Upper lobe of left lung (tissue), 6 donors: ENCODE data around the gene MAB21L3. TPM values are rescaled to one million over a fixed set of nuclear protein-coding genes. Genes with fewer than 3 reads are reported as not detected.

Experiments
- ATAC-seq, 2 donors: fragments of 200-7000 bp; cut with Tn5 transposase; one replicate each; pipeline ENCODE4 v1.9.1; 2022; ENCODE audit warnings: mild to moderate bottlenecking in 2 of 2, moderate library complexity in 2 of 2; ENCODE audit not compliant: low FRiP score in 2 of 2
- DNase-seq, 2 donors: peaks; one replicate each; pipeline ENCODE4 v3.0.0-alpha.2; 2019 to 2020
- H3K27ac ChIP-seq, 4 donors: fragments of 200-600 bp; sonication (generic); one replicate each; pipeline ENCODE4 v1.5.1; 2016 to 2019
- H3K27me3 ChIP-seq, 4 donors: fragments of 200-600 bp; sonication (generic); one replicate each; pipeline ENCODE4 v1.5.1; 2017 to 2019
- H3K36me3 ChIP-seq, 4 donors: fragments of 200-600 bp; sonication (generic); one replicate each; pipeline ENCODE4 v1.5.1; 2016 to 2019
- H3K4me1 ChIP-seq, 4 donors: fragments of 200-600 bp; sonication (generic); one replicate each; pipeline ENCODE4 v1.5.1; 2018 to 2019
- H3K4me3 ChIP-seq, 4 donors: fragments of 200-600 bp; sonication (generic); one replicate each; pipeline ENCODE4 v1.5.1; 2017 to 2019; ENCODE audit warnings: mild to moderate bottlenecking in 2 of 4, moderate library complexity in 1 of 4
- H3K9me3 ChIP-seq, 4 donors: fragments of 200-600 bp; sonication (generic); one replicate each; pipeline ENCODE4 v1.5.1; 2018 to 2019
- EP300 ChIP-seq, 4 donors: sonication (generic); formaldehyde crosslinking; IDR thresholded peaks; one replicate each; pipeline ENCODE4 v1.5.1; 2017; ENCODE audit warnings: antibody characterized with exemption in 4 of 4, control low read depth in 2 of 4
- POLR2A ChIP-seq, 4 donors: fragments of 450-650 bp; IDR thresholded peaks; one replicate each; pipeline ENCODE4 v1.5.1; 2016 to 2017; ENCODE audit warnings: antibody characterized with exemption in 4 of 4, mild to moderate bottlenecking in 2 of 4
- POLR2AphosphoS5 ChIP-seq, 2 donors: sonication (generic); formaldehyde crosslinking; IDR thresholded peaks; one replicate each; pipeline ENCODE4 v1.5.1; 2017; ENCODE audit warnings: antibody characterized with exemption in 2 of 2
- WGBS, 2 donors: methylation state at CpG; one replicate each; pipeline ENCODE4 v1.1.5; 2017 to 2018; 5-methylcytosine and 5-hydroxymethylcytosine counted together
- total RNA-seq, 6 donors: library from RNA; depleted of rRNA in 4 of 6; stranded (reverse); fragments of >200 nt in 4 of 6; gene quantifications; one replicate each; pipeline versions ENCODE4 v1.1.0 to v1.2.1, GENCODE V29; 2016 to 2021
- TF ChIP-seq, protein P1 (sequence below), 6 experiments: fragments of 450-650 bp in 4 of 6; fragments of 200-600 bp in 2 of 6; sonication (generic) in 2 of 6; IDR thresholded peaks; one replicate each; pipeline ENCODE4 v1.5.1; 2016 to 2019; ENCODE audit warnings: antibody characterized with exemption in 6 of 6
- donor health status: DM: no; HTN: no; CAD: no; lungs with moderate emphysema.
- donor health status: DM: no; HTN: yes; CAD: no; lungs with severe emphysema.

The MAB21L3 gene
- total RNA-seq, 6 donors from 2014 or later, result 0.30 to 4.2 (median 1.2) TPM

DNA sequence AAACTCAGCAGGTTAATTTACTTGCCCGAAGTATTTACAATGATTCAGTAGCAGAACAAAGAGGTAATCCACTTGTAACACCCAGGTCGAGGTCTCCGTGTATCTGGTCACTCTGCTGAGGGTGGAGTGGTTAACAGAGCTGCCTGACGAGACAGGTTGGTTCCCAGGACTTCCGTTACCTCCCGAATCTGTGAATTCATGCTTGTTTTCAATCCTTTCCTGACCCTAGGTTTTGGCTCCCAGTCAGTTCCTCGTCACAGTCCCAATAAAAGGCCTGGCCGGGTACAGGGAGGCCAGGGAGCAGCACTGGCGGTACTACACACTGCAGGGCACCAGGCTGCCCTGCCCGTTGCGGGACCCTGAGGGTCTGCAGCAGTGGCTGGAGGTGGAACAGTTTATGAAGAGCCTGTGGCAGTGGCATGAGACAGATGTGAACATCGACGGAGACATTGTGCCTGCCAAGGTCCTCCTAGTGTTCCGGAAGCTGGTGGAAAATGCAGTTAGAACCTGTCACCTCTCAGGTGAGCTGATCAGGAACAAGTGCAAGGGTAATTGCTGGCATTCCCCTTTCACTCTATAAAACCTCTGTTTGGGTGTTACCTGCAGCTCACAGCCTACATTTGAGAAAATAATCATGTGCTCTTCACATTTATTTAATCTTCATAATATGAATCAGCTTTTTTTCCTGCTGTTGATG, 12.8 kb downstream of the MAB21L3 start:
- ATAC-seq, result no peak
- DNase-seq, result peak in 1 of 2 donors; percentile 41
- H3K27ac ChIP-seq, result no peak overlapping the region

DNA sequence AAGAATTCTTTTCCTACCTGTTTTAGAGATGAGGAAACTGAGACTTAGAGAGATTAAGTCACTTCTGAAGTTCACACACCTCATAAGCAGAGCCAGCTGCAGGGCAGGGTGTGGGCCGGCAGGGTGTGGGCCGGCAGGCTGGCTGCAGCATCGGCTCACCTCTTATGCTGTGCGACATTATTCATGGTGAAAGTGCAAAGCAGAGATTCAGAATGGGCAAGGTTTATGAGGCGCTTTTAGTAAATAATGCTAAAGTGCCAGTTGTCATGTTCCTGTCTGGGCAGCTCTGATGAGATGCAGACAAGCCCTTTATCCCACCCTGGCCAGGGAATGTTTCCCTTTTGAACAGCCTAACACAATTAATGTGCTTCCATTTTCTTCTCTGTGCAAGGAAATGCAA, 14.6 kb downstream of the MAB21L3 start:
- peaks cover 0 to 13% (median 2%) of the 10 kb centered on the region in 4 donors for H3K4me1 ChIP-seq
- H3K27me3 ChIP-seq, result no peaks in the 10 kb centered on the region
- H3K27ac ChIP-seq, result no peak overlapping the region
- H3K9me3 ChIP-seq, result no peaks in the 10 kb centered on the region
- ATAC-seq (no peak), DNase-seq (peak in 1 of 2 donors; percentile 64)
- H3K4me3 ChIP-seq, result no peak overlapping the region
- TF ChIP-seq POLR2A (IDR thresholded peaks at IDR 0.05) (no peak), EP300 (IDR thresholded peaks at IDR 0.05) (no peak), POLR2AphosphoS5 (IDR thresholded peaks at IDR 0.05) (no peak)
- TF ChIP-seq, protein P1, sequence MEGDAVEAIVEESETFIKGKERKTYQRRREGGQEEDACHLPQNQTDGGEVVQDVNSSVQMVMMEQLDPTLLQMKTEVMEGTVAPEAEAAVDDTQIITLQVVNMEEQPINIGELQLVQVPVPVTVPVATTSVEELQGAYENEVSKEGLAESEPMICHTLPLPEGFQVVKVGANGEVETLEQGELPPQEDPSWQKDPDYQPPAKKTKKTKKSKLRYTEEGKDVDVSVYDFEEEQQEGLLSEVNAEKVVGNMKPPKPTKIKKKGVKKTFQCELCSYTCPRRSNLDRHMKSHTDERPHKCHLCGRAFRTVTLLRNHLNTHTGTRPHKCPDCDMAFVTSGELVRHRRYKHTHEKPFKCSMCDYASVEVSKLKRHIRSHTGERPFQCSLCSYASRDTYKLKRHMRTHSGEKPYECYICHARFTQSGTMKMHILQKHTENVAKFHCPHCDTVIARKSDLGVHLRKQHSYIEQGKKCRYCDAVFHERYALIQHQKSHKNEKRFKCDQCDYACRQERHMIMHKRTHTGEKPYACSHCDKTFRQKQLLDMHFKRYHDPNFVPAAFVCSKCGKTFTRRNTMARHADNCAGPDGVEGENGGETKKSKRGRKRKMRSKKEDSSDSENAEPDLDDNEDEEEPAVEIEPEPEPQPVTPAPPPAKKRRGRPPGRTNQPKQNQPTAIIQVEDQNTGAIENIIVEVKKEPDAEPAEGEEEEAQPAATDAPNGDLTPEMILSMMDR (IDR thresholded peaks at IDR 0.05), result no peak
- H3K36me3 ChIP-seq, result no peaks in the 10 kb centered on the region
- 75 to 83% methylated on average over 5 of the region's 5 CpGs for WGBS, 2 donors

More for the DNA sequence above, 12.8 kb downstream of the MAB21L3 start:
- no peaks in the 10 kb centered on the region for H3K9me3 ChIP-seq
- H3K4me3 ChIP-seq, result no peak overlapping the region
- H3K36me3 ChIP-seq, result no peaks in the 10 kb centered on the region
- WGBS, 2 donors, result 77 to 85% methylated on average over 10 to 14 of the region's 14 CpGs
- TF ChIP-seq POLR2AphosphoS5 (IDR thresholded peaks at IDR 0.05) (no peak), POLR2A (IDR thresholded peaks at IDR 0.05) (no peak), EP300 (IDR thresholded peaks at IDR 0.05) (no peak)
- TF ChIP-seq, protein P1 (IDR thresholded peaks at IDR 0.05), result no peak
- H3K4me1 ChIP-seq, result peaks cover 0 to 17% (median 2%) of the 10 kb centered on the region in 4 donors
- no peaks in the 10 kb centered on the region for H3K27me3 ChIP-seq

DNA sequence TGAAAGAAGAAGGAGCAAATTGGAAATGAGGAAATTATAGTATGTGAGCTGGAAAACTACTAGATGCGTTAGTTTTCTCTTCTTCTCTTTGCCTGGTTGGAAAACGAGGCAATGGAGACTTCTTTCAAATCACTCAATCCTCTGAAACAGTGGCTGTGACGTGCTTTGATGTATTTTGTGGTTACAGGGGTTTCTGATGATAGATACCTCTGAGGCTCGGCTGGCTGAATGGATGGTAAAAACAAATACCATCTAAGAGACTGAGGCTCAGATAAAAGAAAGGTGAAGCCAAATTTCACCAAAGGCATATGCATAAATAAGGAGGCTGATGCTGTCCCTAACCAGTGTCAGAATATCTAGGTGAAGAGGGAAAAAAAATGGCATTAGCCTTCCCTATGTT, 15.1 kb downstream of the MAB21L3 start:
- DNase-seq (no peak), ATAC-seq (no peak)
- H3K36me3 ChIP-seq, result no peaks in the 10 kb centered on the region
- no peak overlapping the region for H3K4me3 ChIP-seq
- no peaks in the 10 kb centered on the region for H3K9me3 ChIP-seq
- H3K4me1 ChIP-seq, result peaks cover 0 to 13% (median 2%) of the 10 kb centered on the region in 4 donors
- 59 to 70% methylated on average over 4 of the region's 4 CpGs for whole genome bisulfite sequencing, 2 donors
- no peaks in the 10 kb centered on the region for H3K27me3 ChIP-seq
- TF ChIP-seq POLR2A (IDR thresholded peaks at IDR 0.05) (no peak), POLR2AphosphoS5 (IDR thresholded peaks at IDR 0.05) (no peak), EP300 (IDR thresholded peaks at IDR 0.05) (no peak)
- TF ChIP-seq, protein P1 (IDR thresholded peaks at IDR 0.05), result no peak
- H3K27ac ChIP-seq, result no peak overlapping the region

DNA sequence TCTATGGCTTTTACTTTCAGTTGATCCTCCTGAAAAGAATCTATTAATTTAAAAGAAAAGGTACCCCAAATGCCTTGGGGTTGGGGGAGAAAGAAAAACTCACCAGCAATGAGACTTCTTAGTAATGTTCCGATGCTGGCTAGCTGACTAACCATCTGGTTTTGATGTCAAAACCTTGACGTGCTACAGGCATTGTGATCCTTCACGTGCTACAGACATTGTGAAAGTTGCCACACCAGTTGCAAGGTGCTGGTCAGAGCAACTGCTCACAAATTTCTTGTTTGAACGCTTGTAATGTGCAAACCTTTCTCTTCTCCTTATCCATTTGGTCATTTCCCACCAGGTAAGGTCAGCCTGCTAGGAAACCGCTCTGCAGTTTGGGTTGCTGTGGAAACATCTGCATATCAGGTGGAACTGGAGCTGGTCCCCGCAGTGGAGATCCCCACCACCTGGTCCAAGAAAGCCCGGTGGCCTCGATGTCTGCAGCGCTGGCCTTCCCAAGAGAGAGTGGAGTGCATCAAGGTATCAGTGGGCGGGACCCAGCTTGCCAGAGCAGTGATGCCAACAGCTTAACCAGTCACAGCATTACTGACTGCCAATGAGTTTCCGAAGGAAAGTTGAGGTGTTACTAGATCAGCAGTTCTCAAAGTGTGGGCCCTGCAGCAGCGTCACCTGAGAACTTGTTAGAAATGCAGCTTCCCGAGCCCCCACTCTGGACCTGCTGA, 16.1 kb downstream of the MAB21L3 start:
- DNase-seq (peak in 1 of 2 donors; percentile 19), ATAC-seq (no peak)
- Histone ChIP-seq H3K4me3 (no peak overlapping the region), H3K36me3 (no peaks in the 10 kb centered on the region), H3K27ac (no peak overlapping the region), H3K9me3 (no peaks in the 10 kb centered on the region), H3K27me3 (no peaks in the 10 kb centered on the region), H3K4me1 (peaks cover 0 to 13% (median 2%) of the 10 kb centered on the region in 4 donors)
- TF ChIP-seq, protein P1 (IDR thresholded peaks at IDR 0.05), result no peak
- TF ChIP-seq POLR2A (IDR thresholded peaks at IDR 0.05) (no peak), POLR2AphosphoS5 (IDR thresholded peaks at IDR 0.05) (no peak), EP300 (IDR thresholded peaks at IDR 0.05) (no peak)
- 89% methylated on average over 8 to 13 of the region's 13 CpGs for WGBS, 2 donors
